HUES64 (cell line): ENCODE results near the gene CARD10.

ENCODE experiments used
- H3K27ac ChIP-seq: 2 replicates; pipeline ENCODE4 v1.7.0; 2013; ENCODE audit warnings: low read depth, low read length, inconsistent platforms
- H3K27me3 ChIP-seq: 2 replicates; pipeline ENCODE4 v1.6.1; 2013; ENCODE audit warnings: mild to moderate bottlenecking, low read length; ENCODE audit not compliant: insufficient read depth
- H3K36me3 ChIP-seq: 2 replicates; pipeline ENCODE4 v1.6.1; 2013; ENCODE audit warnings: mild to moderate bottlenecking, low read length; ENCODE audit not compliant: insufficient read depth
- H3K4me1 ChIP-seq: 2 replicates; pipeline ENCODE4 v1.6.1; 2013; ENCODE audit warnings: mild to moderate bottlenecking, low read length, moderate library complexity; ENCODE audit not compliant: insufficient read depth
- H3K4me3 ChIP-seq: 2 replicates; pipeline ENCODE4 v1.5.1; 2013; ENCODE audit warnings: mild to moderate bottlenecking, low read length, moderate library complexity
- H3K9ac ChIP-seq: 2 replicates; pipeline ENCODE4 v1.6.1; 2013; ENCODE audit warnings: mild to moderate bottlenecking, low read depth, low read length
- H3K9me3 ChIP-seq: 2 replicates; pipeline ENCODE4 v1.6.1; 2013; ENCODE audit warnings: low read depth, low read length; ENCODE audit not compliant: insufficient read depth
- WGBS: fragments of 150-250, 120-280 bp; methylation state at CpG from one replicate; pipeline ENCODE4 v1.1.7; 2013; ENCODE audit warnings: missing lambda C conversion rate; 5-methylcytosine and 5-hydroxymethylcytosine counted together

The CARD10 gene

DNA sequence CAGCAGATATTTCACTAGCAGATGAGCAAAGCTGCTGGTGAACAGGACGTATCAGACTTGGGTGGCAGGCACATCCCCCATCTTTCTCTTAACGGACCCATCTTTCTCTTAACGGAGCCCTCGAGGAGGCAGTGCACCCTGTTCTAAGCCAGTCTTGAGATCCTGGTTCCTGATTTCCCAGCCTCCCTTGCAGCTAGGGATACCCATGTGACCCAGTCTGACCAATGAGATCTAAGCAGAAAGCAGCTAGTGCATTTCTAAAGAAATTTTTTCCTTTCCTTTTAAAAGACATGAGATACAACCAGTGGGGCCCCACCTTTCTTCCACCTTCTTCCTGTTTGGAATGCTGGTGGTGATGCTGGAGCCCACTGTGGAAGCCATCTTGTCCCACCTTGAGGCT is 78.3 kb downstream of the CARD10 start:
- Histone ChIP-seq H3K4me1 (no peaks in the 10 kb centered on the region), H3K9me3 (no peaks in the 10 kb centered on the region; the same call in 1 of the 2 replicates), H3K9ac (no peak overlapping the region), H3K4me3 (no peak overlapping the region), H3K36me3 (no peaks in the 10 kb centered on the region), H3K27ac (no peak overlapping the region), H3K27me3 (no peaks in the 10 kb centered on the region)
- 92% methylated on average over 4 of the region's 4 CpGs for WGBS
